ENCODE measurements around the gene PTP4A1. TPM values are rescaled to one million over a fixed set of nuclear protein-coding genes. Genes with fewer than 3 reads are reported as not detected.

Gene PTP4A1
- total RNA-seq, 2 donors from 2014 or later: 37.2 to 42.6 TPM

DNA sequence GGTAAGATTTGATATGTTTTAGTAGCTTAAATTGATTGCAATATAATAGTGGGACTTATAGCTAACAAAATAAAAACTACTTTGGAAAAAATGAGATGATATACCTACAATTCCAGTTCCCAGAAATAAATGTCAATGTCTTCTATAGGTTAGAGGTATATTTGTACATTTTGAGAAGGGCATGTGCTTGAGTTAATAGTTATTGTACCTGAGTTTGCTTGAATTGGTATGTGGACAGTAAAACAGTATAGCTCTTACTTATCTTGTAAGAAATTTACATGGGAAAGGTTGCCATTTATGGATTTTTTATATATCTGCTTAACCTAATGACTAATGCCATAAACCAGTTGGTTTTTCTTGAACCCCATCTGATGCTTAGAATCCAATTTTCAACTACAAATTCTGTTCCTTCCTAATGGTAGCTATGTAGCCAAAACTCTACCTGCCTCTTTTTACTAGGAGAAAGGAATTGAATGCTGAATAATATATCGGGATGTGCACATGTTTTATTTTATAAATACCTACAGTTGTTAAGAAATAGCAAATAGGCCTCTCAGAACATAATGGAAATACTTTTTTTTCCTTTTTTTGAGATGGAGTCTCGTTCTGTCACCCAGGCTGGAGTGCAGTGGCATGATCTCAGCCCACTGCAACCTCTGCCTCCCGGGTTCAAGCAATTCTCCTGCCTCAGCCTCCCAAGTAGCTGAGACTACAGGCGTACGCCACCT, 4.9 kb downstream of the PTP4A1 start:
- no peaks in the 10 kb centered on the region for H3K27me3 Mint-ChIP-seq (ENCODE audit: insufficient read depth)
- H3K9me3 ChIP-seq (ENCODE audit: control insufficient read depth, low read length): no peaks in the 10 kb centered on the region
- 94 to 100% methylated on average over 1 to 4 of the region's 5 CpGs for WGBS, 2 experiments (ENCODE audit: insufficient coverage in 1 of 2, insufficient read length in 1 of 2)
- H3K27me3 ChIP-seq (ENCODE audit: control insufficient read depth, insufficient read depth, low read length, poor library complexity, severe bottlenecking): no peaks in the 10 kb centered on the region
- peaks cover 37% of the 10 kb centered on the region for H3K36me3 Mint-ChIP-seq (ENCODE audit: low read depth)
- no peak overlapping the region for H3K27ac ChIP-seq (ENCODE audit: low read depth, low read length)
- no peak overlapping the region for H3K27ac Mint-ChIP-seq
- no peak for DNase-seq
- H3K4me1 Mint-ChIP-seq: peaks cover 15% of the 10 kb centered on the region
- H3K9ac ChIP-seq (ENCODE audit: extremely low read depth, low read length, poor library complexity, severe bottlenecking): no peak overlapping the region
- no peaks in the 10 kb centered on the region for H3K4me1 ChIP-seq (ENCODE audit: control insufficient read depth, insufficient read depth, low read length)
- TF ChIP-seq, protein P1, sequence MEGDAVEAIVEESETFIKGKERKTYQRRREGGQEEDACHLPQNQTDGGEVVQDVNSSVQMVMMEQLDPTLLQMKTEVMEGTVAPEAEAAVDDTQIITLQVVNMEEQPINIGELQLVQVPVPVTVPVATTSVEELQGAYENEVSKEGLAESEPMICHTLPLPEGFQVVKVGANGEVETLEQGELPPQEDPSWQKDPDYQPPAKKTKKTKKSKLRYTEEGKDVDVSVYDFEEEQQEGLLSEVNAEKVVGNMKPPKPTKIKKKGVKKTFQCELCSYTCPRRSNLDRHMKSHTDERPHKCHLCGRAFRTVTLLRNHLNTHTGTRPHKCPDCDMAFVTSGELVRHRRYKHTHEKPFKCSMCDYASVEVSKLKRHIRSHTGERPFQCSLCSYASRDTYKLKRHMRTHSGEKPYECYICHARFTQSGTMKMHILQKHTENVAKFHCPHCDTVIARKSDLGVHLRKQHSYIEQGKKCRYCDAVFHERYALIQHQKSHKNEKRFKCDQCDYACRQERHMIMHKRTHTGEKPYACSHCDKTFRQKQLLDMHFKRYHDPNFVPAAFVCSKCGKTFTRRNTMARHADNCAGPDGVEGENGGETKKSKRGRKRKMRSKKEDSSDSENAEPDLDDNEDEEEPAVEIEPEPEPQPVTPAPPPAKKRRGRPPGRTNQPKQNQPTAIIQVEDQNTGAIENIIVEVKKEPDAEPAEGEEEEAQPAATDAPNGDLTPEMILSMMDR (conservative IDR thresholded peaks at IDR 0.05): no peak
- peaks cover 60% of the 10 kb centered on the region for H3K36me3 ChIP-seq (ENCODE audit: control insufficient read depth, insufficient read depth, low read length)
- H3K9me3 Mint-ChIP-seq: no peaks in the 10 kb centered on the region
- no peak overlapping the region for H3K4me3 Mint-ChIP-seq
- H3K4me3 ChIP-seq (ENCODE audit: low read length): no peak overlapping the region

DNA sequence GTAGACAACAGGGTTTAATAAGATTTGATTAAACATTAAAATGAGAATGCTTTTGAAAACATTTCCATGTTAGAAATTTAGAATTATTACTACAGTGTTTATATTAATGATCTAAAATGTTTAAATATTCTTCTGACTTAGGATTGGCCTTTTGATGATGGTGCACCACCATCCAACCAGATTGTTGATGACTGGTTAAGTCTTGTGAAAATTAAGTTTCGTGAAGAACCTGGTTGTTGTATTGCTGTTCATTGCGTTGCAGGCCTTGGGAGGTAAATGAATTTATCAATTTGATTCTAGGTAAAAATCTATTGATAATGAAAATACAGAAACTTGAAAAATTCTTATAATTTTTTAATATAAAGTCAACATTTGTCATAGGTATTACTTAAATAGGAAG, 6.5 kb downstream of the PTP4A1 start:
- Histone ChIP-seq H3K4me3 (ENCODE audit: low read length) (no peak overlapping the region), H3K27me3 (ENCODE audit: control insufficient read depth, insufficient read depth, low read length, poor library complexity, severe bottlenecking) (no peaks in the 10 kb centered on the region), H3K4me1 (ENCODE audit: control insufficient read depth, insufficient read depth, low read length) (no peaks in the 10 kb centered on the region), H3K9me3 (ENCODE audit: control insufficient read depth, low read length) (no peaks in the 10 kb centered on the region), H3K36me3 (ENCODE audit: control insufficient read depth, insufficient read depth, low read length) (peaks cover 74% of the 10 kb centered on the region), H3K27ac (ENCODE audit: low read depth, low read length) (no peak overlapping the region), H3K9ac (ENCODE audit: extremely low read depth, low read length, poor library complexity, severe bottlenecking) (no peak overlapping the region)
- 96% methylated on average over 2 of the region's 2 CpGs; no CpG with 5 or more reads in 1 of the 2 experiments for WGBS, 2 experiments (ENCODE audit: insufficient coverage in 1 of 2, insufficient read length in 1 of 2)
- Mint-ChIP-seq H3K36me3 (ENCODE audit: low read depth) (peaks cover 37% of the 10 kb centered on the region), H3K4me1 (peaks cover 15% of the 10 kb centered on the region), H3K9me3 (no peaks in the 10 kb centered on the region), H3K27ac (no peak overlapping the region), H3K4me3 (no peak overlapping the region), H3K27me3 (ENCODE audit: insufficient read depth) (no peaks in the 10 kb centered on the region)
- no peak for DNase-seq
- TF ChIP-seq, protein P1 (conservative IDR thresholded peaks at IDR 0.05): no peak

DNA sequence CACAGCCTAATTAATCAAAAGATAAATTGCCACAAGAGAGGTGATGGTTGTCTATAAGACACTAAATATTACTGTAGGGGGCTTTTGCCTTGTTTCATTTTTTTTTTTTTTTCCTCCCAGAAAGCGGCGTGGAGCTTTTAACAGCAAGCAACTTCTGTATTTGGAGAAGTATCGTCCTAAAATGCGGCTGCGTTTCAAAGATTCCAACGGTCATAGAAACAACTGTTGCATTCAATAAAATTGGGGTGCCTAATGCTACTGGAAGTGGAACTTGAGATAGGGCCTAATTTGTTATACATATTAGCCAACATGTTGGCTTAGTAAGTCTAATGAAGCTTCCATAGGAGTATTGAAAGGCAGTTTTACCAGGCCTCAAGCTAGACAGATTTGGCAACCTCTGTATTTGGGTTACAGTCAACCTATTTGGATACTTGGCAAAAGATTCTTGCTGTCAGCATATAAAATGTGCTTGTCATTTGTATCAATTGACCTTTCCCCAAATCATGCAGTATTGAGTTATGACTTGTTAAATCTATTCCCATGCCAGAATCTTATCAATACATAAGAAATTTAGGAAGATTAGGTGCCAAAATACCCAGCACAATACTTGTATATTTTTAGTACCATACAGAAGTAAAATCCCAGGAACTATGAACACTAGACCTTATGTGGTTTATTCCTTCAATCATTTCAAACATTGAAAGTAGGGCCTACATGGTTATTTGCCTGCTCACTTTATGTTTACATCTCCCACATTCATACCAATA, 7.8 kb downstream of the PTP4A1 start:
- H3K27me3 Mint-ChIP-seq (ENCODE audit: insufficient read depth): no peaks in the 10 kb centered on the region
- no peaks in the 10 kb centered on the region for H3K4me1 ChIP-seq (ENCODE audit: control insufficient read depth, insufficient read depth, low read length)
- H3K9ac ChIP-seq (ENCODE audit: extremely low read depth, low read length, poor library complexity, severe bottlenecking): no peak overlapping the region
- no peaks in the 10 kb centered on the region for H3K9me3 Mint-ChIP-seq
- TF ChIP-seq, protein P1 (conservative IDR thresholded peaks at IDR 0.05): no peak
- peaks cover 74% of the 10 kb centered on the region for H3K36me3 ChIP-seq (ENCODE audit: control insufficient read depth, insufficient read depth, low read length)
- no peaks in the 10 kb centered on the region for H3K27me3 ChIP-seq (ENCODE audit: control insufficient read depth, insufficient read depth, low read length, poor library complexity, severe bottlenecking)
- peaks cover 4% of the 10 kb centered on the region for H3K4me1 Mint-ChIP-seq
- H3K27ac Mint-ChIP-seq: no peak overlapping the region
- WGBS, 2 experiments (ENCODE audit: insufficient coverage in 1 of 2, insufficient read length in 1 of 2): 98% methylated on average over 4 to 6 of the region's 6 CpGs
- no peak overlapping the region for H3K4me3 Mint-ChIP-seq
- no peak for DNase-seq
- H3K27ac ChIP-seq (ENCODE audit: low read depth, low read length): no peak overlapping the region
- H3K9me3 ChIP-seq (ENCODE audit: control insufficient read depth, low read length): no peaks in the 10 kb centered on the region
- no peak overlapping the region for H3K4me3 ChIP-seq (ENCODE audit: low read length)
- H3K36me3 Mint-ChIP-seq (ENCODE audit: low read depth): peaks cover 37% of the 10 kb centered on the region

All from endodermal cell (in vitro differentiated cells).